Activated CD8-positive, alpha-beta memory T cell treated with anti-CD3 and anti-CD28 coated beads for 48 hours (primary cell): ENCODE results near the gene FABP3.
A peak's percentile ranks its signal among the peaks of the same experiment; 100 is the strongest.

ENCODE experiments used
- DNase-seq, 3 experiments: peaks; one replicate each; pipeline ENCODE4 v3.0.0-alpha.2; 2020; ENCODE audit warnings: low read depth in 2 of 3, low spot score in 2 of 3

The FABP3 gene

DNA sequence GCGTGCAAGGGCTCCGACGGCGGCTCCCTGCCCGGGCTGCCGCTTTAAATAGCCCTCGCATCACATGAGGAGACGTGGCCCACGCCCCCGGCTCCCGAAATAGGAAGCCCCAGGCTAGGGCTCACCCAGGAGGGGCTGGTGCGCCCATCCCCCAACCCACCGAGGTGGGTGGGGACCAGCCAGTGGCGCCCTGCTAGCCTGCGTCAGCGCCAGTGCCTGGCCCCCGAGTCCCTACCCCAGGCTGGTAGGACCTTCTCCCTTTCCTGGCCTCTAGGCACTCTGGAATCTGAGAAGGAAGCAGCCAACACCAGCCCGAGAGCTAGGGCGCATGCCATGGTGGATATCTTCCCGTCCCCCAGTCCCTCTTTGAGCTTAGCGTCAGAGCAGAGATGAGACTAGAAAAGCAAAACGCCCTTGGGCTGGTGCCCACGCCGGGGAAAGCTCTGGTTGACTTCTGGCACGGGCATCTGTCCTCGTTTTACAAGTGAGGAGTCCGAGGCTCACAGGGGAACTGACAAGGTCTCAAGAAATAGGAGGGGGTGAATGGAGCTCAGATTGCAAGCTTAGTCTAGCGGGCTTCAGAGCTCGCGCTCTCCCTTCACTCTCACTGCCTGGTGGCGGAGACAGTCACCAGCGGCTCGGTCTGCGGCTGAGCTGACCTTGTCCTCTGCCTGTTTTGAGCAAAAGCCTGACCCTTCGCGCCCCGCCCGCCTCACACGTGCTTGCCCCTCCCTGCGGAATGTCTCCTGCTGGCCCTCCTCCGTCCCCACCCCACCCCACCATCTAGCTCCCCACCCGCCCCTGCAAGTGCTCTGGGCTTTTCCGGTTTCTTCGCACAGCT, at the start of gene FABP3:
Gene FABP3, minus strand, starts transcription at position 21 of the 841 bp plus-strand sequence. CDS start 62 bp downstream, outside the sequence.
- DNase-seq, result peak in 2 of 3 experiments; percentile 4 to 13

DNA sequence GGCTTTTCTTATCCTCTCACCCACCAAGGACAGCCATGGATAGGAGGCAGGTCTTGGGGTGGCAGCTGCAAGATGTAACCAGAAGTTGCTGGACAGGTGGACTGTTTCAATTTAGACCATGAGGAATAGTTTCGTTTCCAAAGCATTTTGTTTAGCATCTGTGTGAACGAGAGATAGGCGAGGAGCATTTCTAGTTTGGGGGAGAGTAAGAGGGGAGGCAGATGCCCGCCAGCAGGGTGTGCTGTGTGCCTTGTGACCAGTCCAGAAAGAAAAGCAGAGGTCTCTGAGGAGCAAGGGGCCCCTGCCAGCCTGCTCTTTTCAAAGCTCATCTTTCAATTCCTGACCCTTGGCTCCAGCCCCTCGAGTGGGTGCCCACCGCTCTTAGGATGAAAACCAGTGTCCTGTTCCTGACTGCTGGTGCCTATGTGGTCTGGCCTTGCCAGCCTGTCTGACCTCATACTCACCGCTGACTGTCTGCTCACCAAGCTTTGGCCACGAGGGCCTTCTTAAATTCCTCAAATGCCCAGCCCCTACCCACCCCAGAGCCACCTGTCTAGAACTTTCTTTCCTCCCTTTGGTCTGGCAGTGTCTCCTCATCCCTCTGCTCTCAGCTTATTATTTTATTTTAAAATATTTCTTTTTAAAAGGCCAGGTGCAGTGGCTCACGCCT, 48.6 kb upstream of the FABP3 start:
- DNase-seq, result no peak

DNA sequence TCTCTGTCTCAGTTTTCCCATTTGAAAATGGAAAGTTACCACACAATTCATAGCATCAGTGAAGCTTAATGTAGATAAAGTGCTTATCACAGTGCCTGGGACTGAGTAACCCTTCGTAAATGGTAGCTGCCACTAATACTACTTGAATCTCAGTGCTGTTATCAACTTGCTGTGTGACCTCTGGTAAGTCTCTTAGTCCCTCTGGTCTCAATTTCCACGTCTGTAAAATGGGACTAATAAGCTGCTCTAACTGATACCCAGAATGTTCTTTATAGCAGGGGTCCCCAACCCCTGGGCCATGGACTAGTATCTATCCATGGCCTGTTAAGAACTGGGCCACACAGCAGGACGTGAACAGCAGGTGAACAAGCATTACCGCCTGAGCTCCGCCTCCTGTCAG, 47.8 kb upstream of the FABP3 start:
- no peak for DNase-seq

DNA sequence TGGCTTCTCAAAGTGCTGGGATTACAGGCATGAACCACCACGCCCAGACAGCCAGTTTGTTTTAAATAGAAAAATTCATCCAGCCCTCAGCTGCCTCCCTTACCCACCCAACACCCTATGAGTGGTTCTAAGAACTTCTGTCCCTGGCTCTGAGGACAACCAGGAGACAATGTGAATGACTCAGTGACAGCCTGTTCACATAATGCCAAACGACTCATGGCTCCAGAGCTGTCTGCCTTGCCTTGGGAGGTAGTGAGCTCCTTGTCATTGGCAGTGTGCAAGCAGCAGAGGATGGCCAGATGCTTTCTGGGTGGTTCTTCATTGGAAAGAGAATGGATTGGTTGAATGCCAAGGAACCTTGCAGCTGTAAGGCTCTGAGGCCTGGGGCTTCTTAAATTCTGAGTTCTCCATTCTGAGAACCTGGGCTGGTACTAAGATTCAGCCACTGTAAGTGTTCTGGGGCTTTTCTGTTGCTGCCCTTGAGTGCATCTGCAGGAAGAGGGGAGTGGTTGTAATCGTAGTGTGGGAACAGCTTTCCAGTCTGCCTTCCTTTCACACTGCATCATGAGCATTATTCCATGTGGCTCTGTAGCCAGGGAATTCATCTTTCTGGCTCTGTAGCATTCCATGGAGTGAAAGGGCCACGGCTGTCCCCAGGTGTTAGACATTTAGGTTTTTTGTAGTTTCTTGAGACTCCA, 45.9 kb upstream of the FABP3 start:
- no peak for DNase-seq

DNA sequence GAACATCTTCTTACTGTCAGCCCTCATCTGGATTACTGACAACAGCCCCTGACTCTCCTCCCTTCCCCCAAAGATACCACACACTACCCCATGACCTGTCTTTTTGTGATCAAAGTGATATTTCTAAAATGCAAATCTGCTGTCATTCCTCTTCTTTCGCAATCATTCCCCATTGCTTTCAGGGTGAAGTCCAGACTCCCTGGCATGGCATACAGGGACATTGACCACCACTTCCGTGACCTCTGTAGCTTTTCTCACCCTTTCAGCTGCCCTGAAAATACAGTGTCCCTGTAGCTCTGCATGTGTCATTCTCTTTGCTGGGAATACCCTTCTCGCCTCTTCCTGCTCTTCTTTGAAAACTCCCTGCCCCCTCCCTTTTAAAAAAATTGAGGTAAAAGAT, 44.3 kb upstream of the FABP3 start:
- no peak for DNase-seq

DNA sequence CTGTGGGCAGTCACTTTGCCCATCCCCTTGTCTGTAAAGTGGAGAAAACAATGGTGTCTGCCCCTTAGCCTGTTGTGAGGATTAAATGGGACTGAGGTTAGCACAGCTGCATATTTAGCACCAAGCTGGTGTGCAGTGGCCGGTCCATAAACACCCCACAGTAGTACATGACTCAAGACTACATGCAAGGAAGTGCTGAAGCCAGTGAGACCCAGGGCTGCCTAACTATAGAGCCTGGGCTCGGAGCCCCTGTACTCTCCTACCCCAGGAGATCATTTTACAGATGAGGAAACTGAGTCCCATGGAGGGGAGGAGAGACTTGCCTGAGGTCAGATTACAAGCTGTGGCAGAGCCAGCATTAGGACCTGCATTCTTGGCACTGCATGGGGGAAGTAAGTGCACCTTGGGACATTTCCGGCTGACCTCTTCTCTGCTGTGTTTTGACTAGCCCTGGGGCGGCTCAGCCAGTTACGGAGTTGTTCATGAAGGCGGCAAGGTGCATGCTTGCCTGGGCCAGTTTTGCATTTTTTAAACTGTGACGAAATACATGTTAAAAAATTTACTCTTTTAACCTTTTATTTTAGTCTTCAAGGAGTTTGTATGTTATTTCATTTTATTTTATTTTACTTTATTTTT, 43.3 kb upstream of the FABP3 start:
- DNase-seq, result no peak

DNA sequence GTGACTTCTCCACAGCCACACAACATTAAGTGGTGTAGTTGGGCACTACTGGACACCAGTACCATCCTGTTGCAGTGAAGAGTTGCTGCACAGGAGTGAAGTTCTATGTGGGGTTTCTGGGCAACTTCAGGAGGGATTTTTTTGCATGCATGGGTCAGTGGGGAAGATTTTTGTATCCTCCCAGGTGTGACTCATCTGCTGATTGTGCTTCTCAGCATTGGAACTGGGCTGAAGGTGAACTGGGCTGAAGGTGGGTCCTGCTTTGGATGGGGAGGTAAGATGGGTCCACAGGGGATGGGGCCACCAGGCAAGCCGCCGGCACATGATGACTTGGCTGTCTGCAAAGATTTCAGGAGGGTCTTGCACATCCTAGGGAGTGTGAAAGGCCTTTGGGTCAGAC, 42.8 kb upstream of the FABP3 start:
- no peak for DNase-seq

DNA sequence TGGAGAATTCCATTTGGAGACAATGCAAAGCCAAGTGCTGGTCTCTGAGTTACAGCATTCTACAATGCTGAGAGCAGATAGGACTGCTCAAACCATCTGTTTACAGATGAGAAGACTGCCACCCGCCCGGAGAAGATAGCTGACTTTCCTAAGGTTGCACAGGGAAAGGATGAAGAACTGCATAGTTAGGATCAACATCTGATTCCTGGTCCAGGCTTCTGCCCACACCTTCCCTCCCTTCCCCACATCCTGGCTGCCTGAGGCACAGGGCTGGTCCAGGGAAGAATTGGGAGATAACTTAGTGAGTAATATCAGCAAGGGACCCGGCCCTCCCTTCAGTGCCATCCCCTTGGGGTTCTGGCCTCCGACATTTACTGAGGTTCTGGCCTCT, 42.1 kb upstream of the FABP3 start:
- no peak for DNase-seq

DNA sequence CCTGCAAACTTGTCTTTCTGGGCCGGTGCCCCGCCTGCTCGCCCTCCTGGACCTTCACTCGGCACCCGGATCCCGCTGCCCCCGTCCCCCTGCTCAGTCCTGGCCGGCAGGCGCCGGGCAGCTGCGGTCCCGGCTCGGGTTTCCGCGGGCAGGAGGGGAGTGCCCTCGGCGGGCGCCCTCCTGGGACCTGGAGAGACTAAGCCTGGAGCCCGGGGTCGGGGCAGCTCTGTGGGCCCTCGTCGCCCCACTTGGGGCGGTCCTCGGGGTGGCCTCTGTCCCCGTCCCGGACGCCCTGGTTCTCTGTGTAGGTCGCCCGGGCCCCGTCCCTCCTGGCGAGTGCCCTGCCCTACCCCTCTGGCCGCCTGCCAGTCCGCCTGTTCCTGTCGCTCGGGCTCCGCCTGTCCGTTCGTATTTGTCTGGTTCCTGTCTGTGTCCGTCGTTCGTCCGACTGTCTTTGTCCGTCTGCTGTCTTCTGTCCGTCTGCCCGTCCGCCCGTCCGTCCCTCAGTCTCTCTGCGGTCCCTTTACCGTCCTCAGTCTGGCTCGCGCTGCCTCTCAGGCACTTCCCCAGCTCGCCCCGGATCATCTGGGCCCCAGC, 40.6 kb upstream of the FABP3 start:
- DNase-seq, result no peak

DNA sequence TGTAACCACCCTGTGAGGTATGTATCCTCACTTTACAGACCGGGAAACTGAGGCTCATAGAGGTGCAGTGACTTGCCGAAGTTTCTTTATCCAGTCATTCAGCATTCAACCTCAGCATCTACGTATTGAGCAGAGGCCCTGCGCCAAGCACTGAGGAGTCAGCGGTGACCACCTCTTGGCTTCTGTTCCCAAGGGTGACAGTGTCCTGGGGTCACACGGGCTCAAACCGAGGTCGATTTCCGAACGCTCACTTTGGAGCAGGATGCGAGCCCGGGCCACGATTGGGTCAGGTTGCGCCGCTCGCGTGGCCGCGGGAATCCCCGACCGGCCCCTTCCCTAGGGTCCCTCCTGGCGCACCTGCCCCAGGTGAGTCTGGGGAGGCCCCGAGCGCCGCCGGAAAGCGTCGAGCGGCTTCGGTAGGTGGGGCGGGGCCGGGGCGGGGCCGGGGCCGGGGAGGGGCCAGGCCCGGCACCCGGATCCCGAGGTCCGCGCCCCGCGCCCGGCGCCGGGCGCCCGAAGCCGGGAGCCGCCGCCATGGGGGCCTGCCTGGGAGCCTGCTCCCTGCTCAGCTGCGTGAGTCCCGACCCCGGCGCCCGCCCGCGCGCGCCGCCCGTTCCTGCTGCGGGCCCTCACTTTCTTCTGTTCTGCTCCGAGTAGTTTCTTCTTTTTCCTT, 40.0 kb upstream of the FABP3 start, which contains the start of gene SERINC2:
Gene SERINC2, plus strand, starts transcription at position 482 of the 673 bp plus-strand sequence. Its CDS starts 53 bp downstream, at position 535.
- no peak for DNase-seq

DNA sequence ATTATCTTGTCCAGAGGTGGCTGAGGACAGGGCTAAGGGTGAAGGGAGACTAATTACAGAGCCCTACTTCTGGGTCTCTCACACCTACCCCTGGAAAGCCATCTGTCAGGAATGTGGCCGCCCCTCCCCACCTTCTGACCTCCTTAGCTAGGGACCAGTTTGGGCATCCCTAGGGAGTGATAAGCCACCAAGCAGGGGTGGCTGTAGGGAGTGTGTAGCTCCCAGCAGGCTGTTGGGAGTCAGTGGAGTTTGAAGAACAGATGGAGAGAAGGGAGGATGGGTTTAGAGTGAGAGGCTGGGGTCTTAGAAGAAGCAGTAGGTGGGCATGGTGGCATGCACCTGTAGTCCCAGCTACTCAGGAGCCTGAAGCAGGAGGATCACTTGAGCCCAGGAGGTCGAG, 39.3 kb upstream of the FABP3 start:
- DNase-seq, result no peak

DNA sequence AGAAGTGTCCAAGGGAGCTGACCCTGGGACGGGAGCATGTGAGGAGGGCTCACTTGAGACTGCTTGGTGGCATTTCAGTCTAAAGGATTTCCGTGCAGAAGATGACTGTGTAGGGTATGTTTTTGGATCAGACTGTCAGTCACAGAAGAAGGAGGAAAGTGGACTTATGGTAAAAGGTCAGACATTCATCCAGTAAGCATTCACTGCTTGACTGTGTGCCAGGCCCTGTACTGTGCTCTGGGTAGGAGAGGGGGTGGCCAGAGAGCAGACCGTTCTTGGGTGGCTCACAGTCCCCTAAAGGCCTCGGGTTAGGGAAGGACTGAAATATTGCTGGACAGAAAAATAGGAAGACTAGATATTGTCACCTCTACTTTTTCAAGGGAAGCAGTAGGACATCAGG, 38.0 kb upstream of the FABP3 start:
- no peak for DNase-seq

DNA sequence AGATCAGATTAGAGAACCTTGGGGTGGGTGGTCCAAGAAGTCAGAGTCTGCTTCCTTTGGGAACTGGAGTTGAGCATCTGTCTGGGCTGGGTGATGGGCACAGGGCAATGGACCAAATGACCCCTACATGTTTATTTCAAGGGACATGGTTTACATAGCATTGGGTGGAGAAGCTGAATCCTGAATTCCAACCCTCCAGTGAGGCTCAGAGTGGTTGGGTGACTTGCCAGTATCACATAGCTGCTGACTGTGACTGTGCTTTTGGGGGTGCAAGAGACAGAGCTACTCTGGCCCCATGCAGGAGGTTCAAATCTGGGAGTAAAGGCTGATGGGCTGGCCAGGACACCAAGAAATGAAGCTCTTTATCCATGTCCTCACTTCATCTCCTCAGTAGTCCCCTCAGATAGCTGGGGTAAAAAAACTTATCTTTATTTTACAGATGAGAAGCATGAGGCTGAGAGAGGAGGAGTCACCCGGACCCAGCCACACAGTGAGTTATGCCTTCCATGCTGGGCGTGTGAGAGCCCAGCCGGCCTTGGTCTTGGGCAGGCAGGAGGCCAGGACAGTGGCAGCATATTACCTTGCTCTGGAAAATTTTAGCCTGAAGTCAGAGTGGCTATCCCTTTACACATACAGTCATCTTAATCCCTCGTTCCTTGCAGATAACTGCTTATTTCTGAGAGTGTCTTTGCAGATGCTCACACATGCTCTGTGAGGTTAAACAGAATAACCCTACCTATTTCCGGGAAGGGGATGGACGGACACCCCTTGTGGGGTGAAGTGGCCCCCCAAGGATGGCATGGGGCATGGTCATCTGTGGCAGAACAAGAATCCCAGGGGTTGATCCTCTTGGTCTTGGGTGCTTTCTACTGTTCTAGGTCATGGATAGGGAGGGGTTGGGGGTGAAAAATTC, 37.3 kb upstream of the FABP3 start:
- no peak for DNase-seq

DNA sequence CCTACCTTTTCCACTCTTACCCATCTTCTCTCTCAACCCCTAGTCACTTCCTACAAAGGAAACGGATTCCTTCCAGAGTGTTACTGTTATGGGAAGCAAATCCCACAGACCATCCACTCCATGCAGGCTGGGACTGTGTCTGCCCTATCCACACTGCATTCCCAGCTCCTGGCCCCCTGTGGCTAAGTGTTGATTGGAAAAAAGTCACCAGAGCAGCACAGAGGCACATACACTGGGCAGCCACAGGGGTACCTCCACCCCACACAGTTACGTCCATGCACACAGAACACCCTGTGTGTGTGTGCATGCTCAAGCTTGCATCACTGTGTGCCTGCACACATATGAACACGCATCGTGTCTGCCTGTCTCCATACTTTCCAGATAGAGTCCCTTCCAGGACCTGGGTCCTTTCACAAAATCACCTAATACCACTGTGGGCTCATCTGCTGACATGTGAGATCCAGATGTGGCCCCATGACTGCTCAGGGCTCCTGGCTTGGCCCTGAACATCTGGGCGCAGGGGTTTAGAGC, 36.0 kb upstream of the FABP3 start:
- no peak for DNase-seq

DNA sequence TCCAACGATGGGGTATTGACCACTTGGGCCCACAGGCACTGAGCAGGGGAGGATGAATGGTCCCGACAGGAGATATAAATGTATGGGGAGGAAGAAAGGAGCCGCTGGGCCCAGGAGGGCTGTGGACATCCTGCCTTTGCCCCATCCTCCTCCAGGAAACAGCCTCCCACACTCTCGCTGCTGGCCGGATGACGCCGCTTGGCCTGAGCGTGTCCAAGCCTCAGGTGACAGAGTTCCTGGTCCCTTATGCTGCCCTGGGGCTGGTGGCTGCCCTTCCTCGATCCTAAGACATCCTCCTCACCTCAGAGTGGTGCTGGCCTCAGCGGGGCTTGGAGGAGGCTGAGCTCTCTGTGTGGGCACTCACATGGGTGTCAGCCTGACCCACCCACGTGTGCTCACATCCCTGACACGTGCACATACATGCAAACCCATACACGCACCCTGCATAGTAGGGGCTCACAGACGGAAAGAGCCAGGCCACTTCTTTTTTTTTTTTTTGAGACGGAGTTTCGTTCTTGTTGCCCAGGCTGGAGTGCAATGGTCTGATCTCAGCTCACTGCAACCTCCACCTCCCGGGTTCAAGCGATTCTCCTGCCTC, 34.3 kb upstream of the FABP3 start:
- no peak for DNase-seq

DNA sequence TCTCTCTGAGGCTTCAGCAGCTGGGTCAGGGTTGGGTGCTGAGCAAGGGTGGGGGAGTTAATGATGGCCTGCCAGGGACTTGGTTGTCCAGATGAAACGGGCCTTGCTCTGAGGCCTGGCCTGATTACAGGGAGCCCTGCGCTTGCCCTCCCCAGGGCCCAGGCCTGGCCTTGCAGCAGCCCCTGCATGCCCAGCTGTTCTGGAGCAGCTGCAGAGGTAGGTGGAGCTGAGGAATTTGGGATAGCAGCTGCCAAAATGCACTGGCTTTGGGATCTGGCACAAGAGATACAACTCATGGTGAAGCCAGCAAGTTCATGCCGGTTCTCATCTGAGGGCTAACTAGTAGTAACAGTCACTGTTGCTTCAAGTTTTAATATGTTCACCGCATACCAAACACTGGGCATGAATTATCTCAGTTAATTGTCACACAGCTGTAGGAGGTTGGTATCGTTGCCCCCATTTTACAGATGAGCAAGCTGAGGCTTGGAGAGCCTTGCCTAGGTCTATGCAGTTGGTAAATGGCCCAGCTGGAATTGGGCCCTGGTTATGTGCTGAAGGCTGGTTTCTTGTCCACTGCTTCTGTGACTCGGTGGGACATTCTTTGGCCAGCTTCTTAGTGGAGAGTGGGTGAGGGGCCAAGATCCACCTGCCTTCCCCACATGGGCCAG, 32.8 kb upstream of the FABP3 start:
- DNase-seq, result no peak

DNA sequence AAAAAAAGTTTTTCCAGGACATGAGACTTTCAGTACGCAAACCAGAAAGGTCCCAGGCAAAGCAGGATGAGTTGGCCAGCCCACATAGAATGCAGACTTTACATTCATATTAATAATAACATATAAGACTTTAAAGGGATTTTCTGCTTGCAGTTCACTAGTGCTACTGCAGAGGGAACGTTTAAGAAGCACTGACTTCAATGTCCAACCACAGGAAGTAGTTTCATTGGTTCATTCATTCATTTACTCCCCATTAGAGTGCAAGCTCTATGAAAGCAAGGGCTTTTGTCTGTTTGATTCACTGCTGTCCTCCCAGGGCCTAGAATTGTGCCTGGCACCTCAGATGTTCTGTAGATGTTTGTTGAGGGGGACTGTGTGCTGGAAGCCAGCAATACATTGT, 28.4 kb upstream of the FABP3 start:
- DNase-seq, result no peak

DNA sequence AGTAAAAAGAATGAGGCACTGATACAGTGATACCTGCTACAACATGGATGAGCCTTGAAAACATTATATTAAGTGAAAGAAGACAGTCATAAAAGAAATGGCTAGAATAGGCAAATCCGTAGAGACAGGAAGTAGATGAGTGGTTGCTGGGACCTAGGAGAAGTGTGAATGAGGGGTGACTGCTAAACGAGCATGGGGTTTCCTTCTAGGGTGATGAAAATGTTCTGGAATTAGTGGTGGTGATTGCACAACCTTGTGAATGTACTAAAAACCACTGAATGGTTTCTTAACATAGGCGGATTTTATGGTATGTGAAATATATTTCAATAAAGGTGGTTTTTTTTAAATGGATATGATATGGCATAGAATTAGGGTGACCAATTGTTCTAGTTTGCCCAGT, 27.5 kb upstream of the FABP3 start:
- DNase-seq, result no peak
